ENCODE results near the gene ZNF581. TPM values are rescaled to one million over a fixed set of nuclear protein-coding genes. Genes with fewer than 3 reads are reported as not detected.

Gene ZNF581
- total RNA-seq, 1 experiment from 2014 or later, result 65.1 TPM

DNA sequence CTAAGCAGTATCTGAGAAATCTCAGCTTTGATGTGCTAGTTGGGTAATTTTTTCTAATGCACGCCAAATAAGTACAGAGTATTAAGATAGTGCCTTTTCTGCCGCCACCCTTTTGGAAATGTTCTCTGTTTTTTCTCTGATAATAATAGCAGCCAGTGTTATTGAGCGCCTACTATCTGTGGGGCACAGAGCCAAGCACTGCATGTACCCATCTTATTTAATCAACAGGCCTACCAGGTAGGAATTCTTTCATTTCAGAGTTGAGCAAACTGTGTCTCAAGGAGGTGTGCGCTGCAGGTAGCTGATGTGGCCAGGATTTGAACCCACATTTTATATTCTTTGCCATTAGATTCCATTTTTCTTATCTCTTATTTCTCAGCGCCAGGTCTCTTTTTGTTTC lies 32.9 kb downstream of the ZNF581 start:
- peaks cover 18% of the 10 kb centered on the region for H3K79me1 ChIP-seq (ENCODE audit: insufficient read depth, low read depth, low read length, poor library complexity, severe bottlenecking)
- no peak overlapping the region for H2AFZ ChIP-seq (ENCODE audit: low read length)
- no peak overlapping the region for H3K9ac ChIP-seq (ENCODE audit: extremely low read depth, insufficient read length, low read length)
- Mint-ChIP-seq H3K27me3 (ENCODE audit: low read depth) (no peaks in the 10 kb centered on the region), H3K4me3 (peak overlapping the region; percentile 94 to 98), H3K27ac (no peak overlapping the region), H3K4me1 (peaks cover 30 to 36% of the 10 kb centered on the region in 2 experiments), H3K9me3 (no peaks in the 10 kb centered on the region; a peak in 1 of 5 replicates), H3K36me3 (ENCODE audit: insufficient read depth in 1 of 3, low read depth in 3 of 3) (peaks cover 23 to 58% (median 53%) of the 10 kb centered on the region in 3 experiments; a peak in 6 of 7 replicates)
- no CpG with 5 or more reads among the region's 5 CpGs for WGBS (ENCODE audit: extremely low coverage, insufficient read length, low lambda C conversion rate)
- no peaks in the 10 kb centered on the region for H3K27me3 ChIP-seq (ENCODE audit: insufficient read depth, low read length)
- DNase-seq, result no peak
- no peak overlapping the region for H3K56ac ChIP-seq (ENCODE audit: insufficient read length, low read depth, low read length)
- no peak overlapping the region for H3T11ph ChIP-seq (ENCODE audit: low read length)
- H2BK12ac ChIP-seq (ENCODE audit: insufficient read length, low read depth, low read length), result no peak overlapping the region
- peaks cover 6% of the 10 kb centered on the region for H3K23me2 ChIP-seq (ENCODE audit: insufficient read length, low read depth, low read length, poor library complexity, severe bottlenecking)
- H4K20me1 ChIP-seq (ENCODE audit: control insufficient read depth, insufficient read depth, insufficient read length), result no peaks in the 10 kb centered on the region
- peak overlapping the region; percentile 77 for H3K4me2 ChIP-seq (ENCODE audit: insufficient read depth, insufficient read length, low read length)
- H2AK5ac ChIP-seq (ENCODE audit: insufficient read length, low read length), result no peak overlapping the region
- H3K23ac ChIP-seq (ENCODE audit: insufficient read length, low read depth, low read length), result no peak overlapping the region
- H3K9me3 ChIP-seq (ENCODE audit: control insufficient read depth, low read depth, low read length), result no peaks in the 10 kb centered on the region
- peaks cover 19% of the 10 kb centered on the region; the same call in 1 of the 2 replicates for H3K79me2 ChIP-seq (ENCODE audit: insufficient read depth, low read length)
- H4K91ac ChIP-seq (ENCODE audit: insufficient read length, low read depth, low read length), result no peak overlapping the region
- H3K14ac ChIP-seq (ENCODE audit: insufficient read depth, low read length), result no peak overlapping the region
- no peak overlapping the region for H2BK5ac ChIP-seq (ENCODE audit: insufficient read length, low read length)
- H3K4me1 ChIP-seq (ENCODE audit: insufficient read depth, low read length), result no peaks in the 10 kb centered on the region
- no peak overlapping the region for H2BK120ac ChIP-seq (ENCODE audit: low read depth, low read length, poor library complexity, severe bottlenecking)
- no peak overlapping the region for H4K8ac ChIP-seq (replicated peaks; ENCODE audit: insufficient read length, low read depth, low read length)
- TF ChIP-seq, protein P1, sequence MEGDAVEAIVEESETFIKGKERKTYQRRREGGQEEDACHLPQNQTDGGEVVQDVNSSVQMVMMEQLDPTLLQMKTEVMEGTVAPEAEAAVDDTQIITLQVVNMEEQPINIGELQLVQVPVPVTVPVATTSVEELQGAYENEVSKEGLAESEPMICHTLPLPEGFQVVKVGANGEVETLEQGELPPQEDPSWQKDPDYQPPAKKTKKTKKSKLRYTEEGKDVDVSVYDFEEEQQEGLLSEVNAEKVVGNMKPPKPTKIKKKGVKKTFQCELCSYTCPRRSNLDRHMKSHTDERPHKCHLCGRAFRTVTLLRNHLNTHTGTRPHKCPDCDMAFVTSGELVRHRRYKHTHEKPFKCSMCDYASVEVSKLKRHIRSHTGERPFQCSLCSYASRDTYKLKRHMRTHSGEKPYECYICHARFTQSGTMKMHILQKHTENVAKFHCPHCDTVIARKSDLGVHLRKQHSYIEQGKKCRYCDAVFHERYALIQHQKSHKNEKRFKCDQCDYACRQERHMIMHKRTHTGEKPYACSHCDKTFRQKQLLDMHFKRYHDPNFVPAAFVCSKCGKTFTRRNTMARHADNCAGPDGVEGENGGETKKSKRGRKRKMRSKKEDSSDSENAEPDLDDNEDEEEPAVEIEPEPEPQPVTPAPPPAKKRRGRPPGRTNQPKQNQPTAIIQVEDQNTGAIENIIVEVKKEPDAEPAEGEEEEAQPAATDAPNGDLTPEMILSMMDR (conservative IDR thresholded peaks at IDR 0.05), result no peak
- H3K18ac ChIP-seq (ENCODE audit: insufficient read length, low read depth, low read length), result no peak overlapping the region
- H3K27ac ChIP-seq (ENCODE audit: insufficient read length, low read depth, low read length), result no peak overlapping the region
- H2BK15ac ChIP-seq (ENCODE audit: low read depth, low read length), result no peak overlapping the region
- H4K5ac ChIP-seq (ENCODE audit: insufficient read length, low read depth, low read length), result no peak overlapping the region
- no peak overlapping the region for H3K4ac ChIP-seq (ENCODE audit: low read depth, low read length)
- H2BK20ac ChIP-seq (ENCODE audit: low read depth, low read length, poor library complexity, severe bottlenecking), result no peak overlapping the region

All from H9 (cell line).